Spleen (tissue), 11 donors: ENCODE data around the gene SYNRG. TPM values are rescaled to one million over a fixed set of nuclear protein-coding genes. Genes with fewer than 3 reads are reported as not detected.
A peak's percentile ranks its signal among the peaks of the same experiment; 100 is the strongest.
"Not testable (repeated sequence)": the region's sequence is repeated elsewhere in the genome, so short reads cannot be mapped to it uniquely, and the experiment has no call there.

Source experiments
- DNase-seq: peaks from one replicate; pipeline ENCODE4 v3.0.0-alpha.2; 2020
- H3K27ac ChIP-seq, 8 donors: fragments of 200-600 bp; sonication (generic) in 7 of 8; 1 replicate in 4 of 8; 2 replicates in 4 of 8; pipeline versions ENCODE4 v1.5.0 to v1.8.0; 2016 to 2021; ENCODE audit warnings: inconsistent platforms in 4 of 8, mild to moderate bottlenecking in 4 of 8, moderate library complexity in 1 of 8
- H3K27me3 ChIP-seq, 7 donors: fragments of 200-600 bp; sonication (generic) in 6 of 7; replicated peaks in 1 of 7; 1 replicate in 4 of 7; 2 replicates in 3 of 7; pipeline versions ENCODE4 v1.5.0 to v1.8.0; 2016 to 2021; ENCODE audit warnings: inconsistent platforms in 3 of 7, mild to moderate bottlenecking in 1 of 7
- H3K36me3 ChIP-seq, 6 donors: fragments of 200-600 bp; sonication (generic) in 5 of 6; 1 replicate in 4 of 6; 2 replicates in 2 of 6; pipeline versions ENCODE4 v1.5.0 to v1.8.0; 2016 to 2021; ENCODE audit warnings: inconsistent platforms in 2 of 6
- H3K4me1 ChIP-seq, 6 donors: fragments of 200-600 bp; sonication (generic) in 5 of 6; 1 replicate in 3 of 6; 2 replicates in 3 of 6; pipeline versions ENCODE4 v1.5.0 to v1.8.0; 2016 to 2021; ENCODE audit warnings: inconsistent platforms in 3 of 6
- H3K4me3 ChIP-seq, 8 donors: fragments of 200-600 bp; sonication (generic) in 7 of 8; 1 replicate in 4 of 8; 2 replicates in 4 of 8; pipeline versions ENCODE4 v1.5.0 to v1.8.0; 2016 to 2021; ENCODE audit warnings: inconsistent platforms in 4 of 8, mild to moderate bottlenecking in 4 of 8, moderate library complexity in 2 of 8
- H3K9me3 ChIP-seq, 8 donors: fragments of 200-600 bp; sonication (generic) in 7 of 8; 1 replicate in 4 of 8; 2 replicates in 4 of 8; pipeline versions ENCODE4 v1.5.0 to v1.8.0; 2016 to 2021; ENCODE audit warnings: inconsistent platforms in 4 of 8
- POLR2A ChIP-seq, 3 donors: fragments of 450-650 bp; IDR thresholded peaks; one replicate each; pipeline ENCODE4 v1.5.1; 2017; ENCODE audit warnings: antibody characterized with exemption in 3 of 3, mild to moderate bottlenecking in 1 of 3
- POLR2AphosphoS5 ChIP-seq, 3 donors: sonication (generic); formaldehyde crosslinking; IDR thresholded peaks; one replicate each; pipeline ENCODE4 v1.5.1; 2017; ENCODE audit warnings: antibody characterized with exemption in 3 of 3
- WGBS, 5 donors: extraction: QIAGEN DNeasy Blood & Tissue Kit in 3 of 5; methylation state at CpG; one replicate each; pipeline versions ENCODE4 v1.1.5 to v1.1.7; 2013 to 2018; 5-methylcytosine and 5-hydroxymethylcytosine counted together
- intact Hi-C: fragments of 100-400 bp; cut with DNase I; formaldehyde crosslinking; loops from one replicate; pipeline ENCODE4 v1.15.0; 2023; ENCODE audit warnings: low total_unique reads
- polyA plus RNA-seq, 3 donors: library from polyadenylated mRNA; stranded (reverse); fragments of 200-250 nt; gene quantifications; one replicate each; pipeline ENCODE4 v1.2.1, GENCODE V29; 2013
- total RNA-seq, 7 donors: library from RNA; depleted of rRNA in 3 of 7; stranded (reverse); fragments of >200 nt in 3 of 7; fragmentation: NEBNext Ultra II Directional in 4 of 7; extraction: Animal tissue kit (Norgen Biotek cat#: 25700) in 4 of 7; gene quantifications; one replicate each; pipeline versions ENCODE4 v1.1.0 to v1.2.1, GENCODE V29; 2016 to 2021
- TF ChIP-seq, protein P1 (sequence below), 11 experiments: fragments of 200-600 bp in 7 of 11; fragments of 450-650 bp in 4 of 11; sonication (generic) in 4 of 11; IDR thresholded peaks in 8 of 11; conservative IDR thresholded peaks in 3 of 11; 1 replicate in 7 of 11; 2 replicates in 4 of 11; pipeline versions ENCODE4 v1.4.0 to v1.8.0; 2016 to 2021; ENCODE audit warnings: antibody characterized with exemption in 11 of 11, inconsistent platforms in 4 of 11, mild to moderate bottlenecking in 1 of 11
- donor health status: healthy with polysubstance abuse.
- donor health status: DM: no; HTN: no; CAD: no; lungs with moderate emphysema.
- donor health status: DM: no; HTN: no; CAD: no.
- donor health status: Bipolar disorder and iron deficiency.
- donor health status: healthy.
- donor health status: DM: no; HTN: no; CAD: no.
- donor health status: DM: yes; HTN: yes; CAD: no.

The SYNRG gene
- total and polyA plus RNA-seq, 10 donors: 10.9 to 91.3 (median 69.8) TPM

GRCh38 chr17:37512442-37513068 is 96.7 kb downstream of the SYNRG start:
- Histone ChIP-seq H3K36me3 (peaks cover 3 to 57% (median 38%) of the 10 kb centered on the region in 6 donors), H3K27ac (no peak overlapping the region), H3K4me1 (peaks cover 0 to 6% (median 0%) of the 10 kb centered on the region in 6 donors), H3K27me3 (no peaks in the 10 kb centered on the region), H3K4me3 (no peak overlapping the region), H3K9me3 (no peaks in the 10 kb centered on the region)
- TF ChIP-seq, protein P1, sequence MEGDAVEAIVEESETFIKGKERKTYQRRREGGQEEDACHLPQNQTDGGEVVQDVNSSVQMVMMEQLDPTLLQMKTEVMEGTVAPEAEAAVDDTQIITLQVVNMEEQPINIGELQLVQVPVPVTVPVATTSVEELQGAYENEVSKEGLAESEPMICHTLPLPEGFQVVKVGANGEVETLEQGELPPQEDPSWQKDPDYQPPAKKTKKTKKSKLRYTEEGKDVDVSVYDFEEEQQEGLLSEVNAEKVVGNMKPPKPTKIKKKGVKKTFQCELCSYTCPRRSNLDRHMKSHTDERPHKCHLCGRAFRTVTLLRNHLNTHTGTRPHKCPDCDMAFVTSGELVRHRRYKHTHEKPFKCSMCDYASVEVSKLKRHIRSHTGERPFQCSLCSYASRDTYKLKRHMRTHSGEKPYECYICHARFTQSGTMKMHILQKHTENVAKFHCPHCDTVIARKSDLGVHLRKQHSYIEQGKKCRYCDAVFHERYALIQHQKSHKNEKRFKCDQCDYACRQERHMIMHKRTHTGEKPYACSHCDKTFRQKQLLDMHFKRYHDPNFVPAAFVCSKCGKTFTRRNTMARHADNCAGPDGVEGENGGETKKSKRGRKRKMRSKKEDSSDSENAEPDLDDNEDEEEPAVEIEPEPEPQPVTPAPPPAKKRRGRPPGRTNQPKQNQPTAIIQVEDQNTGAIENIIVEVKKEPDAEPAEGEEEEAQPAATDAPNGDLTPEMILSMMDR (IDR thresholded peaks at IDR 0.05 in 8 of 11, conservative IDR thresholded peaks at IDR 0.05 in 3 of 11): no peak
- TF ChIP-seq POLR2AphosphoS5 (IDR thresholded peaks at IDR 0.05): peak; percentile 38 to 66 (median 44)
- intact Hi-C loops: no loop called here
- DNase-seq: no peak
- WGBS, 5 donors: 90 to 94% (median 92%) methylated on average over 14 to 24 of the region's 24 CpGs

DNA sequence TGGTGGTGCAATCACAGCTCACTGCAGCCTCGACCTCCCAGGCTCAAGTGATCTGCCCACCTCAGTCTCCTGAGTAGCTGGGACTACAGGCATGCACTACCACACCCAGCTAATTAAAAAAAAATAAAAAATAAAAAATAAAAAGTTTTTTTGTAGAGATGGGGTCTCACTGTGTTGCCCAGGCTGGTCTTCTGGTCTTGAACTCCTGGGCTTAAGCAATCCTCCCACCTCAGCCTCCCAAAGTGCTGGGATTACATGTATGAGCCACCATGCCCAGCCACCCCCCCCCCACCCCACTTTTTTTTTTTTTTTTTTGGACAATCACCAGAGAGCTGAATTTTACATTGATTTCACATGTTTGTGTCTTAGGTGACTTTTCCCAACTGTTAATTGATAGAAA is 97.6 kb downstream of the SYNRG start:
- intact Hi-C loops, H3K27ac ChIP-seq, H3K4me3 ChIP-seq, H3K4me1 ChIP-seq, H3K27me3 ChIP-seq, H3K9me3 ChIP-seq, DNase-seq: not testable (repeated sequence)
- peaks cover 0 to 48% (median 29%) of the 10 kb centered on the region in 6 donors for H3K36me3 ChIP-seq
- WGBS, 5 donors: 77 to 95% (median 85%) methylated on average over 1 of the region's 1 CpG

DNA sequence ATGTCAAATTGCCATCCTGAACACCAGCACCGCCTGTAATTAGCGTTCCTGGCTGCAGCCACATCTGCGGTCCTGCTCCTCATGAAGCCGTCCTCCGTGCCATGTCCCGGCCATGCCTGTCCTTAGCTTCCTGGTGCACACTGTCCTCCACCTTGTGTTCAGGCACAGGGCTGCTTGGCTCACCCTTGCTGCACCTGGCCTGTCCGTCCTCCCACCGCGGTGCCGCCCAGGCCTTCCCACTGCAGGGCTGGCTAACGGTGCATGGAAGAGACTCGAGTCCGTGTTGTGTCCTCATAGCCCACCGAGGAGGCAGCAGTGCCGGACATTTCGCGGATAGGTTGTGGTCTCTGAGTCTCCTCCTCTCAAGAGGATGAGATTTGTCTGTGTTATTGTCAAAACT is 99.2 kb downstream of the SYNRG start:
- intact Hi-C loops: no loop called here
- H3K4me3 ChIP-seq: no peak overlapping the region
- no peaks in the 10 kb centered on the region for H3K9me3 ChIP-seq
- H3K27ac ChIP-seq: no peak overlapping the region
- no peaks in the 10 kb centered on the region for H3K27me3 ChIP-seq
- WGBS, 5 donors: 92 to 94% (median 93%) methylated on average over 17 of the region's 17 CpGs
- TF ChIP-seq, protein P1 (IDR thresholded peaks at IDR 0.05 in 8 of 11, conservative IDR thresholded peaks at IDR 0.05 in 3 of 11): no peak
- TF ChIP-seq POLR2AphosphoS5 (IDR thresholded peaks at IDR 0.05): peak in 2 of 3 donors; percentile 19 to 68
- no peaks in the 10 kb centered on the region for H3K4me1 ChIP-seq
- peaks cover 0 to 32% (median 19%) of the 10 kb centered on the region in 6 donors for H3K36me3 ChIP-seq
- DNase-seq: no peak

DNA sequence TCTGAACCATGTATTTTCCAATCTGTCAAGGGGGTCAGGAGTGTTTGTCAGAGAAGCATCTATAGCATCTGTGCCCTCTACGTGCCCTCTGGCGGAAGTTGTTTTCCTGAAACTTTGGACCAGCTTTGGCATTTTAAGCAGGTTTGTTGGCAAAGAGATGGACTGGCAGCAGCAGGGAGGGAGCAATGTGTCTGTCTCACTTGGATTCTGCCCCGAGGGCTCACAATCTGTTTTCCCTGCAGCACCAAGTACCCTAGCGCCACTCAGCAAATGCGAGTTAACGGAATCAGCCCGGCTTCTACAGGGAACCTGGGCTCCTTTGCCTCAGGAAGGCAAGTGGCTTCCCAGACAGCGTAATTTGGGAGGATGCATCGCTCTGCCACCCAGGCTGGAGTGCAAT is 102.1 kb downstream of the SYNRG start:
- Histone ChIP-seq H3K36me3 (peaks cover 0 to 3% (median 2%) of the 10 kb centered on the region in 6 donors), H3K27ac (no peak overlapping the region), H3K27me3 (no peaks in the 10 kb centered on the region), H3K4me3 (no peak overlapping the region), H3K4me1 (no peaks in the 10 kb centered on the region), H3K9me3 (no peaks in the 10 kb centered on the region)
- no peak for DNase-seq
- WGBS, 5 donors: 90 to 97% (median 95%) methylated on average over 9 of the region's 9 CpGs
- TF ChIP-seq POLR2A (IDR thresholded peaks at IDR 0.05) (no peak), POLR2AphosphoS5 (IDR thresholded peaks at IDR 0.05) (peak in 1 of 3 donors; percentile 2)
- intact Hi-C loops: no loop called here

- TF ChIP-seq POLR2A (IDR thresholded peaks at IDR 0.05): no peak
- no peak for TF ChIP-seq POLR2AphosphoS5 (IDR thresholded peaks at IDR 0.05)
- TF ChIP-seq, protein P1 (IDR thresholded peaks at IDR 0.05 in 8 of 11, conservative IDR thresholded peaks at IDR 0.05 in 3 of 11): peak in 3 of 11 experiments; percentile 21 to 30 (median 27)
- Histone ChIP-seq H3K9me3 (no peaks in the 10 kb centered on the region), H3K27ac (no peak overlapping the region), H3K27me3 (no peaks in the 10 kb centered on the region), H3K4me1 (no peaks in the 10 kb centered on the region), H3K36me3 (no peaks in the 10 kb centered on the region), H3K4me3 (no peak overlapping the region)
- WGBS, 5 donors: 77 to 89% (median 83%) methylated on average over 10 of the region's 10 CpGs
- no peak for DNase-seq
- intact Hi-C loops: no loop called here
Measured at GRCh38 chr17:37506678-37507077, 102.5 kb downstream of the SYNRG start.
